Esophagus squamous epithelium (tissue), 5 donors: ENCODE results near the gene RNASE11. TPM values are rescaled to one million over a fixed set of nuclear protein-coding genes. Genes with fewer than 3 reads are reported as not detected.

Experiments used
- DNase-seq: peaks from one replicate; lab custom pipeline; 2025; lab: John Stamatoyannopoulos, UW
- H3K27ac ChIP-seq, 4 donors: fragments of 200-600 bp; sonication (generic); one replicate each; pipeline ENCODE4 v1.5.1; 2016 to 2019; ENCODE audit warnings: mild to moderate bottlenecking in 1 of 4
- H3K27me3 ChIP-seq, 4 donors: fragments of 200-600 bp; sonication (generic); 1 replicate in 3 of 4; 2 replicates in 1 of 4; pipeline versions ENCODE4 v1.5.1 to v1.6.0; 2017 to 2021; ENCODE audit warnings: antibody characterized with exemption in 1 of 4
- H3K36me3 ChIP-seq, 3 donors: fragments of 200-600 bp; sonication (generic); one replicate each; pipeline ENCODE4 v1.5.1; 2016 to 2019
- H3K4me1 ChIP-seq, 3 donors: fragments of 200-600 bp; sonication (generic); one replicate each; pipeline ENCODE4 v1.5.1; 2017 to 2019
- H3K4me3 ChIP-seq, 4 donors: fragments of 200-600 bp; sonication (generic); 1 replicate in 3 of 4; 2 replicates in 1 of 4; pipeline ENCODE4 v1.5.1; 2016 to 2019; ENCODE audit warnings: mild to moderate bottlenecking in 2 of 4, moderate library complexity in 1 of 4
- H3K9me3 ChIP-seq, 3 donors: fragments of 200-600 bp; sonication (generic); one replicate each; pipeline ENCODE4 v1.5.1; 2016 to 2019
- CTCF ChIP-seq, 6 experiments: fragments of 450-650 bp in 4 of 6; fragments of 200-600 bp in 2 of 6; sonication (generic) in 2 of 6; IDR thresholded peaks; one replicate each; pipeline ENCODE4 v1.5.1; 2016 to 2019; ENCODE audit warnings: antibody characterized with exemption in 6 of 6, mild to moderate bottlenecking in 4 of 6, moderate library complexity in 4 of 6
- POLR2A ChIP-seq, 4 donors: fragments of 450-650 bp; IDR thresholded peaks; one replicate each; pipeline ENCODE4 v1.6.1; 2017; ENCODE audit warnings: antibody characterized with exemption in 4 of 4, mild to moderate bottlenecking in 4 of 4, moderate library complexity in 3 of 4
- WGBS, 2 donors: methylation state at CpG; one replicate each; pipeline ENCODE4 v1.1.5; 2018; 5-methylcytosine and 5-hydroxymethylcytosine counted together
- intact Hi-C: fragments of 100-400 bp; cut with DNase I; formaldehyde crosslinking; loops from one replicate; pipeline ENCODE4 v1.15.0; 2022
- total RNA-seq, 4 donors: library from RNA; depleted of rRNA; stranded (reverse); fragments of >200 nt; gene quantifications; one replicate each; pipeline ENCODE4 v1.1.0, GENCODE V29; 2016
- donor health status: DM: yes; HTN: yes; CAD: no.

RNASE11 gene
- total RNA-seq, result not detected

- WGBS, 2 donors, result 79 to 81% methylated on average over 6 of the region's 6 CpGs
- TF ChIP-seq CTCF (IDR thresholded peaks at IDR 0.05), result no peak
- TF ChIP-seq POLR2A (IDR thresholded peaks at IDR 0.05), result no peak
These were observed at the start of gene RNASE11 for GRCh38 chr14:20587489-20588154. RNASE11 (minus strand) TSS chr14:20588001.

GRCh38 chr14:20632831-20633691 is 45.3 kb upstream of the RNASE11 start:
- TF ChIP-seq POLR2A (IDR thresholded peaks at IDR 0.05) (no peak), CTCF (IDR thresholded peaks at IDR 0.05) (no peak)
- Histone ChIP-seq H3K9me3 (no peaks in the 10 kb centered on the region), H3K27me3 (peaks cover 0 to 70% (median 4%) of the 10 kb centered on the region in 4 donors), H3K27ac (peak overlapping the region in 1 of 4 donors; percentile 11), H3K4me1 (peaks cover 19 to 41% (median 31%) of the 10 kb centered on the region in 3 donors), H3K36me3 (no peaks in the 10 kb centered on the region), H3K4me3 (peak overlapping the region; percentile 5 to 43 (median 38))
- intact Hi-C loops, result no loop called here
- WGBS, 2 donors, result 6 to 7% methylated on average over 41 to 45 of the region's 45 CpGs
- no peak for DNase-seq

More at GRCh38 chr14:20587489-20588154, at the start of gene RNASE11:
- intact Hi-C loops, result no loop called here
- Histone ChIP-seq H3K27me3 (peaks cover 0 to 4% (median 0%) of the 10 kb centered on the region in 4 donors), H3K4me3 (no peak within 1 kb of the TSS), H3K36me3 (no peaks in the 10 kb centered on the region), H3K9me3 (no peaks in the 10 kb centered on the region), H3K4me1 (no peaks in the 10 kb centered on the region), H3K27ac (no peak within 1 kb of the TSS)
- DNase-seq, result no peak

- intact Hi-C loops, result no loop called here
- TF ChIP-seq POLR2A (IDR thresholded peaks at IDR 0.05) (no peak), CTCF (IDR thresholded peaks at IDR 0.05) (no peak)
- Histone ChIP-seq H3K9me3 (no peaks in the 10 kb centered on the region), H3K27me3 (peaks cover 0 to 67% (median 4%) of the 10 kb centered on the region in 4 donors), H3K4me3 (peak overlapping the region; percentile 5 to 43 (median 38)), H3K36me3 (no peaks in the 10 kb centered on the region), H3K4me1 (peaks cover 19 to 41% (median 31%) of the 10 kb centered on the region in 3 donors), H3K27ac (no peak overlapping the region)
- WGBS, 2 donors, result 1 to 6% methylated on average over 16 to 18 of the region's 19 CpGs
- DNase-seq, result no peak
These were observed 44.6 kb upstream of the RNASE11 start for GRCh38 chr14:20632448-20632830.

- Histone ChIP-seq H3K4me3 (peak overlapping the region; percentile 5 to 43 (median 38)), H3K9me3 (no peaks in the 10 kb centered on the region), H3K27me3 (peaks cover 0 to 66% (median 2%) of the 10 kb centered on the region in 4 donors), H3K36me3 (no peaks in the 10 kb centered on the region), H3K4me1 (peaks cover 19 to 44% (median 31%) of the 10 kb centered on the region in 3 donors), H3K27ac (no peak overlapping the region)
- DNase-seq, result no peak
- TF ChIP-seq CTCF (IDR thresholded peaks at IDR 0.05), result no peak
- TF ChIP-seq POLR2A (IDR thresholded peaks at IDR 0.05), result no peak
- 0 to 4% methylated on average over 7 to 12 of the region's 18 CpGs for WGBS, 2 donors
- intact Hi-C loops, result no loop called here
These were observed 44.1 kb upstream of the RNASE11 start for GRCh38 chr14:20631880-20632389.
